Measurements from ENCODE around the gene R3HDM4. TPM values are rescaled to one million over a fixed set of nuclear protein-coding genes. Genes with fewer than 3 reads are reported as not detected.
A peak's percentile ranks its signal among the peaks of the same experiment; 100 is the strongest.
"Not testable (repeated sequence)": the region's sequence is repeated elsewhere in the genome, so short reads cannot be mapped to it uniquely, and the experiment has no call there.

R3HDM4 gene
- total and polyA plus RNA-seq, 9 donors = 8.7 to 43.0 (median 29.5) TPM

DNA sequence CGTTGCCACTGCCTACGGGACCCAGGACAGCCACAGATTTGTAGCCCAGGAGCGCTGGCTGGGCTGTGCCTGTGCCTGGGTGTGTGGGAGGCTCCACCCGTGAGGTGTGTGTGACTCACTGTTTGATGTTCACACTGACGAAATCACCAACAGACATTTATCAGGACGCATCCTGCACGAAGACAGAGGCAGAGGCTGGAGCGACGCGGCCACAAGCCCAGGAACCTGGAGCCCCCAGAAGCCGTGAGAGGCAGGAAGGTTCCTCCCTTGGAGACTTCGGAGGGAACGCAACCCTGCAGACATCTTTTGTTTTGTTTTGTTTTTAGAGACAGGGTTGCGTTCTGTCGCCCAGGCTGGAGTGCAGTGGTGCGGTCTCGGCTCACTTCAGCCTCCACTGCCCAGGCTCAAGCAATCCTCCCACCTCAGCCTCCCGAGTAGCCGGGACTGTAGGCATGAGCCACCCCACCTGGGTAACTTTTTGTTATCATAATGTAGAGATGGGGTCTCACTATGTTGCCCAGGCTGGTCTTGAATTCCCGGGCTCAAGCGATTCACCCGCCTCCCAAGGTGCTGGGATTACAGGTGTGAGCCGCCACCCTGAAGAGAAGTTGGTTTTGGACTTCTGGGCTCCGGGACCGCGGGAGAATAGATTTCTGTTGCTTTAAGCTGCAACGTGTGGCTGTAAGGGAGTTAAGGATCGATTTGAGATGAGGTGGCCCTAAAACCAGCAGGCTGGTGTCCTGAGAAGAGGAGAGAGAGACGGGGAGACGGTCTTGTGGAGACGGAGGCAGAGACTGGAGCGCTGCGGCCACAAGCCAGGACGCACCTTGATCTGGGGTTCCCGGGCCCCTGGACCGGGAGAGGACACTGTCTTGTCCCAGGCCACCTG, 46.2 kb upstream of the R3HDM4 start:
- Histone ChIP-seq H3K27me3 (no peaks in the 10 kb centered on the region), H3K4me3 (no peak overlapping the region), H3K4me1 (ENCODE audit: insufficient read depth) (no peaks in the 10 kb centered on the region), H3K9me3 (no peaks in the 10 kb centered on the region), H3K27ac (no peak overlapping the region), H3K36me3 (no peaks in the 10 kb centered on the region)
- intact Hi-C loops (cut with DNase I) = loop anchor here in 1 of 4 donors (5.0 kb wide), 1 partner anchor 412 kb away; no protein-coding TSS in a partner anchor
- 85 to 88% (median 86%) methylated on average over 36 of the region's 36 CpGs for WGBS, 3 donors
- TF ChIP-seq POLR2A (IDR thresholded peaks at IDR 0.05) (no peak), EP300 (IDR thresholded peaks at IDR 0.05) (no peak)
- TF ChIP-seq, protein P1, sequence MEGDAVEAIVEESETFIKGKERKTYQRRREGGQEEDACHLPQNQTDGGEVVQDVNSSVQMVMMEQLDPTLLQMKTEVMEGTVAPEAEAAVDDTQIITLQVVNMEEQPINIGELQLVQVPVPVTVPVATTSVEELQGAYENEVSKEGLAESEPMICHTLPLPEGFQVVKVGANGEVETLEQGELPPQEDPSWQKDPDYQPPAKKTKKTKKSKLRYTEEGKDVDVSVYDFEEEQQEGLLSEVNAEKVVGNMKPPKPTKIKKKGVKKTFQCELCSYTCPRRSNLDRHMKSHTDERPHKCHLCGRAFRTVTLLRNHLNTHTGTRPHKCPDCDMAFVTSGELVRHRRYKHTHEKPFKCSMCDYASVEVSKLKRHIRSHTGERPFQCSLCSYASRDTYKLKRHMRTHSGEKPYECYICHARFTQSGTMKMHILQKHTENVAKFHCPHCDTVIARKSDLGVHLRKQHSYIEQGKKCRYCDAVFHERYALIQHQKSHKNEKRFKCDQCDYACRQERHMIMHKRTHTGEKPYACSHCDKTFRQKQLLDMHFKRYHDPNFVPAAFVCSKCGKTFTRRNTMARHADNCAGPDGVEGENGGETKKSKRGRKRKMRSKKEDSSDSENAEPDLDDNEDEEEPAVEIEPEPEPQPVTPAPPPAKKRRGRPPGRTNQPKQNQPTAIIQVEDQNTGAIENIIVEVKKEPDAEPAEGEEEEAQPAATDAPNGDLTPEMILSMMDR (IDR thresholded peaks at IDR 0.05) = no peak
- peak in 1 of 5 donors; percentile 12 for DNase-seq

GRCh38 chr19:957578-957977, 44.6 kb upstream of the R3HDM4 start:
- not testable (repeated sequence) for H3K4me1 ChIP-seq (ENCODE audit: insufficient read depth); DNase-seq; H3K4me3 ChIP-seq; H3K36me3 ChIP-seq; H3K9me3 ChIP-seq; H3K27me3 ChIP-seq; H3K27ac ChIP-seq
- intact Hi-C loops (cut with DNase I) = loop anchor here in 1 of 4 donors (5.0 kb wide), 1 partner anchor 410 kb away; no protein-coding TSS in a partner anchor
- 91 to 96% (median 96%) methylated on average over 9 of the region's 9 CpGs for WGBS, 3 donors

GRCh38 chr19:956766-957440, 43.9 kb upstream of the R3HDM4 start:
- peak in 1 of 5 donors; percentile 9 for DNase-seq
- H3K36me3 ChIP-seq = no peaks in the 10 kb centered on the region
- TF ChIP-seq EP300 (IDR thresholded peaks at IDR 0.05) (no peak), POLR2A (IDR thresholded peaks at IDR 0.05) (no peak)
- TF ChIP-seq, protein P1 (IDR thresholded peaks at IDR 0.05) = no peak
- H3K9me3 ChIP-seq = no peaks in the 10 kb centered on the region
- no peaks in the 10 kb centered on the region for H3K27me3 ChIP-seq
- intact Hi-C loops (cut with DNase I) = loop anchor here in 1 of 4 donors (5.0 kb wide), 1 partner anchor 410 kb away; no protein-coding TSS in a partner anchor
- no peak overlapping the region for H3K4me3 ChIP-seq
- 70 to 73% (median 72%) methylated on average over 27 of the region's 27 CpGs for WGBS, 3 donors
- peaks cover 3% of the 10 kb centered on the region for H3K4me1 ChIP-seq (ENCODE audit: insufficient read depth)
- H3K27ac ChIP-seq = no peak overlapping the region

DNA sequence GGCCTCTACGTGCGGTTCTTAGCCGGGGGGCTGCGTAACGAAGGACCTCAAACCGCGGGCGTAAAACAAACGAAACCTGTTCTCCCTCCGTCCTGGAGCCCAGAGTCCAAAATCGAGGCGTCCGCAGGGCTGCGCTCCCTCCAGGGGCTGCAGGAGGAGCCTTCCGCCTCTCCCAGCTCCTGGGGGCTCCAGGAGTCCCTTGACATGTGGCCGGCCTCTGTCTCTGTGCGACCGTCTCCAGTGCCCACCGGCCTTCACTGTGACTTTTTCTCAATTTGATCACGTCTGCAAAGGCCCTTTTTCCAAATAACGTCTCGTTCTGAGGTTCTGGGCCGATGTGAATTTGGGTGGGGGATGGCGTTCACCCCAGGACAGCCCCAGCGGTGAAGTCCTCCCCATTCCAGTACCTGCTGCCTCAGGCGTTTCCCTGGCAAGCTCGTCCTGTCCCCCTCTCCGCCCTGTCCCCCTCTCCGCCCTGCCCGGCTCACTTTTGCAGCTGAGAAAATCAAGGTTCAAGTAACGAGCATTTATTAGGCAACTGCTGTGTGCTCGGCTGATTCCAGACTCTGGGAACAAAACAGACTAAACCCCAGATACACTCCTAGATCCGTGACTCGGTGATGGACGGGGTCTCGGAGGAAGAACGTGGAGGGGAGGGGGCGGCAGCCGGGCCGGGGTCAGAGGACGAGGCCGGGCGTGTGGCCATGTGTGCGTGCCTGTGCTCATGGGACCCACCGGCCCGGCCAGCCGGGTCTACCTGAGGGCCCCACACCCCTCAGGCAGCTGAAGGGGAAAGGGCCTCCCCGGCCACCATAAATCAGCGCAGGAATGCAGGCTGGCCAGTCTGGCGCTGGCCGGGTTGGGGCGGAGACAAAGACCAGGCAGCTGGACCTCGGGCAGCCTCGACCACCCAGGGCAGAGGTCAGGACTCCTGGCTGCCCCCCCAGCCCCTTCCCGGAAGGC, 43.1 kb upstream of the R3HDM4 start:
- Histone ChIP-seq H3K27ac (no peak overlapping the region), H3K36me3 (no peaks in the 10 kb centered on the region), H3K9me3 (no peaks in the 10 kb centered on the region), H3K4me1 (ENCODE audit: insufficient read depth) (peaks cover 3% of the 10 kb centered on the region), H3K4me3 (no peak overlapping the region), H3K27me3 (no peaks in the 10 kb centered on the region)
- WGBS, 3 donors = 85 to 88% (median 86%) methylated on average over 53 to 55 of the region's 55 CpGs
- intact Hi-C loops (cut with DNase I) = loop anchor here in 1 of 4 donors (5.0 kb wide), 1 partner anchor 409 kb away; no protein-coding TSS in a partner anchor
- DNase-seq = peak in 1 of 5 donors; percentile 21
- TF ChIP-seq EP300 (IDR thresholded peaks at IDR 0.05) (no peak), POLR2A (IDR thresholded peaks at IDR 0.05) (no peak)
- TF ChIP-seq, protein P1 (IDR thresholded peaks at IDR 0.05) = no peak
